ENCODE data around the gene PLEKHM1. TPM values are rescaled to one million over a fixed set of nuclear protein-coding genes. Genes with fewer than 3 reads are reported as not detected.
"Not testable (repeated sequence)": the region's sequence is repeated elsewhere in the genome, so short reads cannot be mapped to it uniquely, and the experiment has no call there.

The PLEKHM1 gene
- total and polyA plus RNA-seq, 2 experiments from 2014 or later, result 15.3 to 26.0 TPM

DNA sequence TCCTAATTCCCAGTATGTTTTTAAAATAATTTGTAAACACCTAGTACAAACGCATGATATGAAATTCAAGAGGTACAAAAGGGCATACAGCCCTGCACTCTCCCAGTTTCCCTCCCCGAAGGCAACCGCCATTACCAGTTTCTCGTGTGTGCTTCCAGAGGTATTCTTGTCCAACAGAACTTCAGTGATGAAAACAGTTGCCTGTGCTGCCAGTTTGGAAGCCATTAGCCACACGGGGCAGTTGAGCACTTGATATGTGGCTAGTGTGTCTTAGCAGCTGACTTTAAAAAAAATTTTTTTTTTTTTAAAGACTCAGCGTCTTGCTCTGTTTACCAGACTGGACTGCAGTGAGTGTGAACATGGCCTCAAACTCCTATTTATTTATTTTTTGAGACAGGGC lies 7.9 kb upstream of the PLEKHM1 start:
- in situ Hi-C loops (cut with MboI); H3K9ac ChIP-seq: not testable (repeated sequence)
- WGBS, 2 experiments (ENCODE audit: low coverage in 1 of 2, low lambda C conversion rate in 2 of 2, missing lambda C conversion rate in 2 of 2), result 85 to 94% methylated on average over 2 of the region's 6 CpGs

DNA sequence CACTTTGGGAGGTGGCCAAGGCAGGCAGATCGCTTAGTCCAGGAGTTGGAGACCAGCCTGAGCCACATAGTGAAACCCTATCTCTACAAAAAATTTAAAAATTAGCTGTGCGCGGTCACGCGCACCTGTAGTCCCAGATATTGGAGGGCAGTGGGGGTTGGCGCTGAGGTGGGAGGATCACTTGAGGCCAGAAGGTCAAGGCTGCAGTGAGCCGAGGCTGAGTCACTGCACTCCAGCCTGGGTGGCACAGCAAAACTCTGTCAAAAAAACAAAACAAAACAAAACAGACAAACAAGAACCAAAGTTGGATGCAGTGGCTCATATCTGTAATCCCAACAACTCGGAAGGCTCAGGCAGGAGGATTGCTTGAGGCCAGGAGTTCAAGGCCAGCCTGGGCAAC lies 6.9 kb upstream of the PLEKHM1 start:
- H3K4me2 ChIP-seq (ENCODE audit: unreplicated experiment); H3K27me3 ChIP-seq (replicated peaks; ENCODE audit: insufficient read depth); DNase-seq; H3F3A ChIP-seq (ENCODE audit: insufficient read depth); H3K4me3 ChIP-seq; H3K4me1 ChIP-seq (ENCODE audit: insufficient read depth); H3K9me2 ChIP-seq (ENCODE audit: insufficient read depth); in situ Hi-C loops (cut with MboI); H2AFZ ChIP-seq; H3K9ac ChIP-seq; H4K20me1 ChIP-seq (ENCODE audit: insufficient read depth); H3K27ac ChIP-seq; H3K36me3 ChIP-seq (ENCODE audit: low read depth); H3K9me3 ChIP-seq (ENCODE audit: low read depth); H3K79me2 ChIP-seq (ENCODE audit: insufficient read depth): not testable (repeated sequence)
- 68 to 80% methylated on average over 2 to 7 of the region's 8 CpGs for WGBS, 2 experiments (ENCODE audit: low coverage in 1 of 2, low lambda C conversion rate in 2 of 2, missing lambda C conversion rate in 2 of 2)

More for the DNA sequence above, 7.9 kb upstream of the PLEKHM1 start:
- H3K4me3 ChIP-seq; H3K4me1 ChIP-seq (ENCODE audit: insufficient read depth); H3K9me3 ChIP-seq (ENCODE audit: low read depth); H3K36me3 ChIP-seq (ENCODE audit: low read depth); H4K20me1 ChIP-seq (ENCODE audit: insufficient read depth); H3K79me2 ChIP-seq (ENCODE audit: insufficient read depth); H3F3A ChIP-seq (ENCODE audit: insufficient read depth); DNase-seq; H3K4me2 ChIP-seq (ENCODE audit: unreplicated experiment); H3K27ac ChIP-seq; H2AFZ ChIP-seq; H3K9me2 ChIP-seq (ENCODE audit: insufficient read depth); H3K27me3 ChIP-seq (replicated peaks; ENCODE audit: insufficient read depth): not testable (repeated sequence)

DNA sequence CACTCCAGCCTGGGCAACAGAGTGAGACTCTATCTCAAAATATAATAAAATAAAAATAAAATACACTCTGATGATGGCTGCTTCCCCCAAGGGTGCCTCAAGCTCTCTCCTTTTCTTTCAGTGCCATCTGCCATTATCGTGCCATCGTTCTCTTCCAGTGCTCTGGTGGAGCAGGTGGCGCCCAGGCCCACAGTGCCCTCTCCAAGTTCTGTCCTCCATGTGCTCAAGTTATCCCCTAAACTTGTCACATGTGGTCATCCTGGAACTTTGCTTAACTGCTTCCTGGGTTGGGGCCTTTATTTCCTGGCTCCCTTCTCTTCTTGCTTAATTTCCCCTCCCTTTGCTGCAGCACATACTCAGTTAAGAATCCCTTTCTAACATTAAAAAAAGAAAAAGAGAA lies 6.0 kb upstream of the PLEKHM1 start:
- H3K9me2 ChIP-seq (ENCODE audit: insufficient read depth); H4K20me1 ChIP-seq (ENCODE audit: insufficient read depth); H3K27me3 ChIP-seq (replicated peaks; ENCODE audit: insufficient read depth); in situ Hi-C loops (cut with MboI); H3K4me3 ChIP-seq; H3K36me3 ChIP-seq (ENCODE audit: low read depth); H3K27ac ChIP-seq; H3K9me3 ChIP-seq (ENCODE audit: low read depth); DNase-seq; H3K9ac ChIP-seq; H3F3A ChIP-seq (ENCODE audit: insufficient read depth); H3K4me1 ChIP-seq (ENCODE audit: insufficient read depth); H3K79me2 ChIP-seq (ENCODE audit: insufficient read depth); H3K4me2 ChIP-seq (ENCODE audit: unreplicated experiment); H2AFZ ChIP-seq: not testable (repeated sequence)
- WGBS, 2 experiments (ENCODE audit: low coverage in 1 of 2, low lambda C conversion rate in 2 of 2, missing lambda C conversion rate in 2 of 2), result 62 to 75% methylated on average over 3 of the region's 3 CpGs

DNA sequence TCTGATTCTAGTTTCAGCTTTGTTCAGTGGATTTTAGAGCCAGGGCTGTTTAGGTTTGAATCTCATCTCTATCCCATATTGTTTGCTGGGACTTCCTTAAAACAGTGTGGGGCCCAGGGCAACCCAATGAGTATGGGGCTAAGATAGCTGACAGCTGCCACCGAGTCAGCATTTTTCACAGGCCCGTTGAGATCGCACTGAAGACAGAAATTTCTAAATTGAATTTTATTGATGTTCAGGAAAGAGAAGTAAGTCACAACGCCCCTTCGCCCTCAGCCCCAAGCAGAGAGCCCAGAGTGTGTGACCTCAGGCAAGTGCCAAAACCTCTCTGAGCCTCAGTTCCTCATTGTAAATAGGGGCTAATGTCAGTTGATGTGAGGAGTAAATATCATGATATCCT lies 4.0 kb upstream of the PLEKHM1 start:
- H2AFZ ChIP-seq; H3K9me2 ChIP-seq (ENCODE audit: insufficient read depth); H3K4me2 ChIP-seq (ENCODE audit: unreplicated experiment); H3F3A ChIP-seq (ENCODE audit: insufficient read depth); H3K79me2 ChIP-seq (ENCODE audit: insufficient read depth); H3K27me3 ChIP-seq (replicated peaks; ENCODE audit: insufficient read depth); H3K9me3 ChIP-seq (ENCODE audit: low read depth); DNase-seq; H3K36me3 ChIP-seq (ENCODE audit: low read depth); H3K27ac ChIP-seq; H3K9ac ChIP-seq; in situ Hi-C loops (cut with MboI); H3K4me3 ChIP-seq; H4K20me1 ChIP-seq (ENCODE audit: insufficient read depth); H3K4me1 ChIP-seq (ENCODE audit: insufficient read depth): not testable (repeated sequence)
- WGBS, 2 experiments (ENCODE audit: low coverage in 1 of 2, low lambda C conversion rate in 2 of 2, missing lambda C conversion rate in 2 of 2), result 70 to 73% methylated on average over 5 of the region's 5 CpGs

DNA sequence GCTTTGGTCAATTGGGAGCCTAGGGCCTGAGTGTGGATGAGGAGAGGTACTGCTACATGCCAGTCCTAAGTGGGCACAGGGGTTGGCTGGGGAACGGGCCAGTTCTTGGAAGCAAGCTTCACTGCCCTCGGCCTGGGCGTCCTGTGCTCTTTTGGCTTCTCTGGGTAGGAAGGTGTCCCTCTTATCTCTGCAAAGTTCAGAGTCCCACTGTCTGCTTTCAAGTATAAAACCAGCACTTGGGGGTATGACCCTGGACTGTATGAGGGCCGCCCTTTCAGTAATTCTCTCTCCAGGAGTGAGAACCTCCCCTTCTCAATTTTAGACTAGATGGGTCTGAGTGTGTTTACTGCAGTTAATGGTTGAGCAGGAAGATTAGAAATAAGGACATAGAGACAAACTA lies 1.6 kb upstream of the PLEKHM1 start:
- H3K9me3 ChIP-seq (ENCODE audit: low read depth); H3K4me1 ChIP-seq (ENCODE audit: insufficient read depth); H3K9me2 ChIP-seq (ENCODE audit: insufficient read depth); H4K20me1 ChIP-seq (ENCODE audit: insufficient read depth); H3K9ac ChIP-seq; H3K4me2 ChIP-seq (ENCODE audit: unreplicated experiment); H3K36me3 ChIP-seq (ENCODE audit: low read depth); DNase-seq; H3K27me3 ChIP-seq (replicated peaks; ENCODE audit: insufficient read depth); in situ Hi-C loops (cut with MboI); H3K4me3 ChIP-seq; H2AFZ ChIP-seq; H3K27ac ChIP-seq: not testable (repeated sequence)
- Histone ChIP-seq H3K79me2 (ENCODE audit: insufficient read depth) (peaks cover 18% of the 10 kb centered on the region), H3F3A (ENCODE audit: insufficient read depth) (peaks cover 16% of the 10 kb centered on the region)
- 68 to 80% methylated on average over 4 of the region's 4 CpGs for WGBS, 2 experiments (ENCODE audit: low coverage in 1 of 2, low lambda C conversion rate in 2 of 2, missing lambda C conversion rate in 2 of 2)

DNA sequence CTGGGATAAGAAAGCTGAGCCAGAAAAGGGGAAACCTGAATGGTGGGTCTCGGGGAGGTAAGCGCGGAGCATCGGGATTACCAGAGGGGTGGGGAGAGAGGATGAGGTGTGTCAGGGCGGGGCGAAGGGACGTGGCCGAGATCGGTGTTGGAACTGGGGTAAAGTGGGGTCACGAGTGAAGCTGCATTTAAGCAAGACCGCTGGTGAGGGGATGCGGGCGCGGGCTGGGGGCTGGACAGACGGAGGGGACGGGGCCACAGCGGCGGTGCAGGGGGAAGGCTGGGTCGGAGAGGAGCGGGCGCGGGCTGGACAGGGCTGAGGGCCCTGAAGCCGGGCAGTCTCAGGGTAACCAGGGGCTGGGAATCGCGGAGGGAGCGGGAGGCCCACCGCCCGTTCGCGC lies 323 bp downstream of the PLEKHM1 start:
- H3K9me2 ChIP-seq (ENCODE audit: insufficient read depth); in situ Hi-C loops (cut with MboI); H3K36me3 ChIP-seq (ENCODE audit: low read depth); H3K27me3 ChIP-seq (replicated peaks; ENCODE audit: insufficient read depth); H4K20me1 ChIP-seq (ENCODE audit: insufficient read depth); H3K4me1 ChIP-seq (ENCODE audit: insufficient read depth); H3K9me3 ChIP-seq (ENCODE audit: low read depth): not testable (repeated sequence)
- H3K9ac ChIP-seq, result peak overlapping the region; percentile 94
- peaks cover 17% of the 10 kb centered on the region for H3F3A ChIP-seq (ENCODE audit: insufficient read depth)
- DNase-seq, result peak; percentile 37
- peak overlapping the region; percentile 51 for H3K27ac ChIP-seq
- H3K4me3 ChIP-seq, result peak overlapping the region; percentile 89
- 0 to 1% methylated on average over 2 to 29 of the region's 30 CpGs for WGBS, 2 experiments (ENCODE audit: low coverage in 1 of 2, low lambda C conversion rate in 2 of 2, missing lambda C conversion rate in 2 of 2)
- H2AFZ ChIP-seq, result peak overlapping the region; percentile 86
- peaks cover 33% of the 10 kb centered on the region for H3K79me2 ChIP-seq (ENCODE audit: insufficient read depth)
- peak overlapping the region; percentile 85 for H3K4me2 ChIP-seq (ENCODE audit: unreplicated experiment)

DNA sequence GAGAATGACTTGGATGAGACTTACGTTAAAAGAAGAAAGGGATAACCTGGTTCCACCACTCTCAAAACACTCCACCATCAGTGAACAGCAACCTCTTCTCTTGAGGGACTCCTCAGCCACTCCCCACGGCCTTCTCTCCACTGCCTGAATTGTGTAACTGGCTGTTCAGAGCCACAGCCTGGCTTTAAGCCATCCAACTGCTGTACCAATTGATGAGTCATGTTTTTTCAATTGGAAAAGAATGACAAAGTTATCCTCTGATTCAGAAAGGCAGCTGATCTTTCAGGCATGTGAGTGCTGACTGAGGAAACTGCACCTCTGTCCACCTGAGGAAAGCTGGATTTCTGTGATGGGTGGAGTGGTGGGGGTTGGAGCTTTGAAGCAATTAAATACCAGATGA lies 2.8 kb downstream of the PLEKHM1 start:
- H3K9me2 ChIP-seq (ENCODE audit: insufficient read depth); H4K20me1 ChIP-seq (ENCODE audit: insufficient read depth); H3K36me3 ChIP-seq (ENCODE audit: low read depth); H3K27me3 ChIP-seq (replicated peaks; ENCODE audit: insufficient read depth); H3K9me3 ChIP-seq (ENCODE audit: low read depth); H2AFZ ChIP-seq; H3K4me3 ChIP-seq; H3K4me1 ChIP-seq (ENCODE audit: insufficient read depth); in situ Hi-C loops (cut with MboI): not testable (repeated sequence)
- Histone ChIP-seq H3K9ac (peak overlapping the region; percentile 51), H3K79me2 (ENCODE audit: insufficient read depth) (peaks cover 46% of the 10 kb centered on the region), H3K4me2 (ENCODE audit: unreplicated experiment) (peak overlapping the region; percentile 16), H3F3A (ENCODE audit: insufficient read depth) (peaks cover 17% of the 10 kb centered on the region), H3K27ac (peak overlapping the region; percentile 65)
- 0 to 4% methylated on average over 2 of the region's 2 CpGs for WGBS, 2 experiments (ENCODE audit: low coverage in 1 of 2, low lambda C conversion rate in 2 of 2, missing lambda C conversion rate in 2 of 2)
- DNase-seq, result peak; percentile 93

DNA sequence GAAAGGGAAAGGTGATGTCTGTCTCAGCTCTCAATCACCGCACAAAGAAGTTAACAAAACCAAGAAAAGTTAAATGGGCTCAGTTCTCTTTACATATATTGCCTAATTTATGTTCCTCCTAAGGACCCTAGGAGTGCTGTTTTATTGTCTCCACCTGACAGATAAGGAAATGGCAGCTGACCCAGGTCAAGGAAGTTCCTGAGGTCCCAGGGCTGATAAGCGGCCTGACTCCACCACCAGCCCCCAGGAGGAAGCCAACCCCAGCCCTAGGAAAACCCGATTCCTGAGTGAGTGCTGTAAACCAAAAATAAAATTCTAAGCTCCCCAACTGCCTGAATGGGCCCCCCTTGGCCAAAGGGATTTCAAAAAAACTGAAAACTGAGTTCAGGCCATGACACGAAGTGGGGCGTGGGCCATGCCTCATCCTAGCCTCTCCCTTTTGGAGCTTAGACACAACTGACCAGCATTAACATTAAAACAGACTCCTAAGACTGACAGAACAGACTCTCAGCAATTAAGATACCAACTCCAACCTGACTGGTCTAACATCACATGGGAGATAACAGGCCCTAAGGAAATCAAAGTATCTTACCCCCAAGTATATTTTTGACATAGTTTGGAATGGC lies 6.8 kb downstream of the PLEKHM1 start:
- H3K9me3 ChIP-seq (ENCODE audit: low read depth); in situ Hi-C loops (cut with MboI); H2AFZ ChIP-seq; H3K36me3 ChIP-seq (ENCODE audit: low read depth); H3K9ac ChIP-seq; H3K9me2 ChIP-seq (ENCODE audit: insufficient read depth); H3K27ac ChIP-seq; H3K4me1 ChIP-seq (ENCODE audit: insufficient read depth); H3K4me2 ChIP-seq (ENCODE audit: unreplicated experiment); H3K27me3 ChIP-seq (replicated peaks; ENCODE audit: insufficient read depth); H4K20me1 ChIP-seq (ENCODE audit: insufficient read depth); H3K4me3 ChIP-seq; DNase-seq: not testable (repeated sequence)
- Histone ChIP-seq H3F3A (ENCODE audit: insufficient read depth) (peaks cover 14% of the 10 kb centered on the region), H3K79me2 (ENCODE audit: insufficient read depth) (peaks cover 39% of the 10 kb centered on the region)
- WGBS, 2 experiments (ENCODE audit: low coverage in 1 of 2, low lambda C conversion rate in 2 of 2, missing lambda C conversion rate in 2 of 2), result 90 to 97% methylated on average over 3 to 5 of the region's 5 CpGs

Measured in GM23248 (cell line).